Measurements from ENCODE around the gene SNRPD2. TPM values are rescaled to one million over a fixed set of nuclear protein-coding genes. Genes with fewer than 3 reads are reported as not detected.

SNRPD2 gene
- total RNA-seq, 1 experiment from 2014 or later, result 631 TPM

DNA sequence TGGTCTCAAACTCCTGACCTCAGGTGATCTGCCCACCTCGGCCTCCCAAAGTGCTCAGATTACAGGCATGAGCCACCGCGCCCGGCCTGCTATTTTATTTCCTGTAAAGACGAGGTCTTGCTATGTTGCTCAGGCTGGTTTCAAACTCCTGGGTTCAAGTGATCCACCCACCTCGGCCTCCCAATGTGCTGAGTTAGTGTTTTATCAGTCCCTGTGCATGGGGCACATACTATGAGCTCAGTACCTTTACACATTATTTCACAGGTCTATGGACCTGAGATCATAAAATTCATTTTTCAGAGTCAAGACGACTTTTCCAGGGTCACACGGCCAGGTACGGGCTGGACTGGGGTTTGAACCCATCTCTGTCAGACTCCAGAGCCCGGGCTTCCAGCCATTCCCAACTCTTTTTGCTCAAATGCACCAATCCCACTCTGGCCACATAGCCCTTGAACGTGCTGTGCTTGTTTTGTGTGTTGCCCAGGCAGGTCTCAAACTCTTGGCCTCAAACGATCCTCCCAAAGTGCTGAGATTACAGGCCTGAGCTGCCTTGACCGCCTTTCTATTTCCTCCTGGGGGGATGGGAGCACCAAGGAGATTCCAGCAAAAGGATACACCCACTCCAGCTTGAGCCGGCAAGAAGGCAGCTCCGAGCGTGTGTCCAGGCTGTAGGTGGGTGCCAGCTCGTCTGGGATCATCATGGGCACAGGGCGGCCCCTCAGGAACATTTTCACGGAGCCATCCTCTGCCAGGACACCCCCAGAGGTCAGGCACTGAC lies 53.7 kb downstream of the SNRPD2 start:
- Histone ChIP-seq H3K4me1 (ENCODE audit: insufficient read depth, low read length) (peaks cover 23% of the 10 kb centered on the region), H3K27me3 (ENCODE audit: low read length) (no peaks in the 10 kb centered on the region), H3K27ac (ENCODE audit: low read length) (no peak overlapping the region), H3F3A (ENCODE audit: low read length, unreplicated experiment) (peaks cover 4% of the 10 kb centered on the region), H3K9me2 (replicated peaks; ENCODE audit: low read length) (no peaks in the 10 kb centered on the region), H3K4me3 (ENCODE audit: low read length) (peak overlapping the region; percentile 88), H3K36me3 (ENCODE audit: low read depth, low read length) (no peaks in the 10 kb centered on the region), H3K9me3 (ENCODE audit: low read length) (no peaks in the 10 kb centered on the region), H3K9ac (ENCODE audit: low read length) (peak overlapping the region; percentile 79), H3K4me2 (ENCODE audit: low read length) (peak overlapping the region; percentile 90), H4K20me1 (ENCODE audit: low read length) (no peaks in the 10 kb centered on the region), H3K79me2 (ENCODE audit: low read length) (0 out of 2 replicates have a peak, but pooled peaks cover 11% of the 10 kb centered on the region), H2AFZ (ENCODE audit: low read length) (peak overlapping the region; percentile 93; the same call in 1 of the 2 replicates)
- DNase-seq (no peak), ATAC-seq (no peak)
- TF ChIP-seq EZH2phosphoT487 (IDR thresholded peaks at IDR 0.05; ENCODE audit: borderline replicate concordance, low read length) (no peak), EZH2 (IDR thresholded peaks at IDR 0.05; ENCODE audit: low read length, unreplicated experiment) (no peak)
- TF ChIP-seq, protein P1, sequence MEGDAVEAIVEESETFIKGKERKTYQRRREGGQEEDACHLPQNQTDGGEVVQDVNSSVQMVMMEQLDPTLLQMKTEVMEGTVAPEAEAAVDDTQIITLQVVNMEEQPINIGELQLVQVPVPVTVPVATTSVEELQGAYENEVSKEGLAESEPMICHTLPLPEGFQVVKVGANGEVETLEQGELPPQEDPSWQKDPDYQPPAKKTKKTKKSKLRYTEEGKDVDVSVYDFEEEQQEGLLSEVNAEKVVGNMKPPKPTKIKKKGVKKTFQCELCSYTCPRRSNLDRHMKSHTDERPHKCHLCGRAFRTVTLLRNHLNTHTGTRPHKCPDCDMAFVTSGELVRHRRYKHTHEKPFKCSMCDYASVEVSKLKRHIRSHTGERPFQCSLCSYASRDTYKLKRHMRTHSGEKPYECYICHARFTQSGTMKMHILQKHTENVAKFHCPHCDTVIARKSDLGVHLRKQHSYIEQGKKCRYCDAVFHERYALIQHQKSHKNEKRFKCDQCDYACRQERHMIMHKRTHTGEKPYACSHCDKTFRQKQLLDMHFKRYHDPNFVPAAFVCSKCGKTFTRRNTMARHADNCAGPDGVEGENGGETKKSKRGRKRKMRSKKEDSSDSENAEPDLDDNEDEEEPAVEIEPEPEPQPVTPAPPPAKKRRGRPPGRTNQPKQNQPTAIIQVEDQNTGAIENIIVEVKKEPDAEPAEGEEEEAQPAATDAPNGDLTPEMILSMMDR (conservative IDR thresholded peaks at IDR 0.05; ENCODE audit: low read depth, low read length), result no peak
- POLR2A ChIA-PET (ENCODE audit: unreplicated experiment), result no interaction called here
- intact Hi-C loops (cut with micrococcal nuclease), result no loop called here
- TSS peak; percentile 40 for BruUV-seq (replicated peaks)
- CTCF ChIA-PET, result no interaction called here

Small RNAs within 50 kb of the gene (microRNA-seq; reads per million reads assigned to microRNA genes)
- gene MIR330 (ENCODE audit: unreplicated experiment) (313 reads per million, percentile 76 among the genes with 10 or more reads in this experiment), gene MIR642A (ENCODE audit: unreplicated experiment) (not detected), gene MIR642B (ENCODE audit: unreplicated experiment) (not detected)

Other genes starting within 250 kb of the SNRPD2 start
- gene FOSB, start 224.0 kb downstream of the SNRPD2 start, total RNA-seq (2014; rRNA removed), result 35.8 and 60.5 TPM in 2 replicates
- gene RTN2, start 194.9 kb downstream of the SNRPD2 start, total RNA-seq (2014; rRNA removed), result 9.5 and 12.9 TPM in 2 replicates
- 2.5 and 4.7 TPM in 2 replicates for gene PPM1N, start 193.5 kb downstream of the SNRPD2 start, total RNA-seq (2014; rRNA removed)
- gene VASP, start 184.5 kb downstream of the SNRPD2 start, total RNA-seq (2014; rRNA removed), result 120 and 158 TPM in 2 replicates
- 9.4 and 10.1 TPM in 2 replicates for gene OPA3, start 107.2 kb downstream of the SNRPD2 start, total RNA-seq (2014; rRNA removed)
- 3.1 and 3.7 TPM in 2 replicates for gene GPR4, start 89.7 kb downstream of the SNRPD2 start, total RNA-seq (2014; rRNA removed)
- gene EML2, start 52.6 kb downstream of the SNRPD2 start, total RNA-seq (2014; rRNA removed), result 28.9 and 37.8 TPM in 2 replicates
- 1.9 and 4.8 TPM in 2 replicates for gene GIPR, start 23.7 kb downstream of the SNRPD2 start, total RNA-seq (2014; rRNA removed)
- 9.8 and 13.4 TPM in 2 replicates for gene QPCTL, start 713 bp upstream of the SNRPD2 start, total RNA-seq (2014; rRNA removed)
- gene FBXO46, start 38.9 kb upstream of the SNRPD2 start, total RNA-seq (2014; rRNA removed), result 12.8 and 16.1 TPM in 2 replicates
- gene MEIOSIN, start 41.5 kb upstream of the SNRPD2 start, total RNA-seq (2014; rRNA removed), result not detected in 2 replicates
- 9.3 and 13.6 TPM in 2 replicates for gene SIX5, start 77.3 kb upstream of the SNRPD2 start, total RNA-seq (2014; rRNA removed)
- gene DMPK, start 90.5 kb upstream of the SNRPD2 start, total RNA-seq (2014; rRNA removed), result 18.3 and 18.9 TPM in 2 replicates
- gene DMWD, start 100.9 kb upstream of the SNRPD2 start, total RNA-seq (2014; rRNA removed), result 34.9 and 50.3 TPM in 2 replicates
- 0.12 TPM in 1 of 2 replicates, not detected in the other for gene RSPH6A, start 123.4 kb upstream of the SNRPD2 start, total RNA-seq (2014; rRNA removed)
- 36.6 and 67.3 TPM in 2 replicates for gene SYMPK, start 171.2 kb upstream of the SNRPD2 start, total RNA-seq (2014; rRNA removed)
- 0.33 and 0.40 TPM in 2 replicates for gene FOXA3, start 172.4 kb upstream of the SNRPD2 start, total RNA-seq (2014; rRNA removed)
- 31.5 and 38.6 TPM in 2 replicates for gene IRF2BP1, start 194.2 kb upstream of the SNRPD2 start, total RNA-seq (2014; rRNA removed)
- gene MYPOP, start 210.7 kb upstream of the SNRPD2 start, total RNA-seq (2014; rRNA removed), result 5.4 and 12.0 TPM in 2 replicates
- gene NANOS2, start 222.8 kb upstream of the SNRPD2 start, total RNA-seq (2014; rRNA removed), result not detected in 2 replicates

Measured in PC-3 (cell line).